Fibroblast of skin of back (primary cell): ENCODE measurements around the gene NAGPA.

Source experiments
- DNase-seq: peaks from one replicate; pipeline ENCODE4 v3.0.0-alpha.2; 2013

NAGPA gene

GRCh38 chr16:5001571-5001970, 32.2 kb downstream of the NAGPA start:
- no peak for DNase-seq

- DNase-seq: no peak
Measured at GRCh38 chr16:5000573-5001001, 33.1 kb downstream of the NAGPA start.

GRCh38 chr16:4994719-4995434, 38.9 kb downstream of the NAGPA start:
- DNase-seq: no peak

- no peak for DNase-seq
Measured at GRCh38 chr16:4991754-4992153, 42.0 kb downstream of the NAGPA start.

GRCh38 chr16:4990415-4990814, 43.3 kb downstream of the NAGPA start:
- DNase-seq: no peak

- DNase-seq: no peak
Measured at GRCh38 chr16:4989391-4990006, 44.2 kb downstream of the NAGPA start.

- no peak for DNase-seq
Measured at GRCh38 chr16:4988647-4989046, 45.1 kb downstream of the NAGPA start.

GRCh38 chr16:4987580-4988374, 46.0 kb downstream of the NAGPA start:
- no peak for DNase-seq

- no peak for DNase-seq
Measured at GRCh38 chr16:4987250-4987579, 46.5 kb downstream of the NAGPA start.

- DNase-seq: no peak
Measured at GRCh38 chr16:4984174-4984990, 49.4 kb downstream of the NAGPA start.

GRCh38 chr16:4982056-4982867, 51.5 kb downstream of the NAGPA start:
- DNase-seq: no peak

GRCh38 chr16:4981473-4981872, 52.3 kb downstream of the NAGPA start:
- DNase-seq: no peak

- no peak for DNase-seq
Measured at GRCh38 chr16:4980691-4981090, 53.0 kb downstream of the NAGPA start.

- DNase-seq: no peak
Measured at GRCh38 chr16:4979736-4980660, 53.7 kb downstream of the NAGPA start.

GRCh38 chr16:4979164-4979563, 54.6 kb downstream of the NAGPA start:
- no peak for DNase-seq

- DNase-seq: no peak
Measured at GRCh38 chr16:4976611-4977145, 57.1 kb downstream of the NAGPA start.

GRCh38 chr16:4976079-4976478, 57.7 kb downstream of the NAGPA start:
- no peak for DNase-seq
